Activated naive CD8-positive, alpha-beta T cell treated with anti-CD3 and anti-CD28 coated beads for 36 hours (primary cell): ENCODE results near the gene NOTCH1. TPM values are rescaled to one million over a fixed set of nuclear protein-coding genes. Genes with fewer than 3 reads are reported as not detected.
A peak's percentile ranks its signal among the peaks of the same experiment; 100 is the strongest.

Experiments used
- DNase-seq: peaks from one replicate; pipeline ENCODE4 v3.0.0; 2021
- H3K27ac Mint-ChIP-seq: one replicate; pipeline ENCODE4 v1.8.0; 2022; ENCODE audit warnings: mild to moderate bottlenecking, moderate library complexity, mixed read lengths
- H3K27me3 Mint-ChIP-seq: one replicate; pipeline ENCODE4 v1.8.0; 2022; ENCODE audit warnings: mild to moderate bottlenecking, mixed read lengths
- H3K36me3 Mint-ChIP-seq: one replicate; pipeline ENCODE4 v1.8.0; 2021; ENCODE audit warnings: mild to moderate bottlenecking, mixed read lengths
- H3K4me1 Mint-ChIP-seq: one replicate; pipeline ENCODE4 v1.8.0; 2021; ENCODE audit warnings: mixed read lengths
- H3K4me3 Mint-ChIP-seq: one replicate; pipeline ENCODE4 v1.8.0; 2022; ENCODE audit warnings: mild to moderate bottlenecking, moderate library complexity, mixed read lengths
- H3K9me3 Mint-ChIP-seq: one replicate; pipeline ENCODE4 v1.8.0; 2022; ENCODE audit warnings: mixed read lengths
- total RNA-seq, 2 experiments: library from RNA; stranded (reverse); gene quantifications; one replicate each; pipeline ENCODE4 v1.2.3, GENCODE V29; 2021

The NOTCH1 gene
- total RNA-seq, 2 experiments from 2014 or later = 48.2 to 51.6 TPM

DNA sequence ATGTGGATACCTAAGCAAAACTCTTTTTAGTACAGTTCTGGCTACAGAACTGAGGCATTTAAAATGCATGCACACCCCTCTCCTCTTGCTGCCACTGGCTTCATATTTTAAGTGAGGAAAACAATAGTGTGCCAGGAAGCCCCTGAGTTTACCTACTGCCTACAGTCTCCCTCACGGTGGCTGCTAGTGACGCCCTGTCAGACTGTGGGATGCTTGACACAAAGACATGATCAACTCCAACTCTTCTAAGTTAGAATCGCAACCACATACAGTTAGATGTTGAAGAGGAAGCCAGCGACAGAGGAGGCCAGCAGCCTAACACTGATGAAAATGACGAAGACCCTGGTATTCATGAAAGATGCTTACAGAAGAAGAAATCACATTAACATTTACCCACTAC lies 64.3 kb downstream of the NOTCH1 start:
- Mint-ChIP-seq H3K9me3 (no peaks in the 10 kb centered on the region), H3K27ac (peak overlapping the region; percentile 92), H3K27me3 (no peaks in the 10 kb centered on the region), H3K4me1 (peaks cover 31% of the 10 kb centered on the region), H3K36me3 (peaks cover 10% of the 10 kb centered on the region), H3K4me3 (peak overlapping the region; percentile 98)
- DNase-seq = no peak

- peaks cover 22% of the 10 kb centered on the region for H3K4me1 Mint-ChIP-seq
- peaks cover 10% of the 10 kb centered on the region for H3K36me3 Mint-ChIP-seq
- no peak for DNase-seq
- no peak overlapping the region for H3K4me3 Mint-ChIP-seq
- no peak overlapping the region for H3K27ac Mint-ChIP-seq
- no peaks in the 10 kb centered on the region for H3K9me3 Mint-ChIP-seq
- no peaks in the 10 kb centered on the region for H3K27me3 Mint-ChIP-seq
Observed at GRCh38 chr9:136476369-136477150, 69.3 kb downstream of the NOTCH1 start.

GRCh38 chr9:136474974-136475865 lies 70.6 kb downstream of the NOTCH1 start:
- peaks cover 10% of the 10 kb centered on the region for H3K36me3 Mint-ChIP-seq
- no peak overlapping the region for H3K27ac Mint-ChIP-seq
- H3K27me3 Mint-ChIP-seq = no peaks in the 10 kb centered on the region
- H3K4me1 Mint-ChIP-seq = peaks cover 13% of the 10 kb centered on the region
- H3K9me3 Mint-ChIP-seq = no peaks in the 10 kb centered on the region
- no peak for DNase-seq
- H3K4me3 Mint-ChIP-seq = no peak overlapping the region

- no peak overlapping the region for H3K4me3 Mint-ChIP-seq
- H3K4me1 Mint-ChIP-seq = peaks cover 7% of the 10 kb centered on the region
- H3K27ac Mint-ChIP-seq = no peak overlapping the region
- DNase-seq = no peak
- no peaks in the 10 kb centered on the region for H3K27me3 Mint-ChIP-seq
- H3K9me3 Mint-ChIP-seq = no peaks in the 10 kb centered on the region
- H3K36me3 Mint-ChIP-seq = peaks cover 10% of the 10 kb centered on the region
Observed at GRCh38 chr9:136474021-136474640, 71.7 kb downstream of the NOTCH1 start.

GRCh38 chr9:136473354-136473721 lies 72.5 kb downstream of the NOTCH1 start:
- H3K4me1 Mint-ChIP-seq = peaks cover 3% of the 10 kb centered on the region
- DNase-seq = no peak
- no peaks in the 10 kb centered on the region for H3K27me3 Mint-ChIP-seq
- no peak overlapping the region for H3K4me3 Mint-ChIP-seq
- H3K9me3 Mint-ChIP-seq = no peaks in the 10 kb centered on the region
- H3K36me3 Mint-ChIP-seq = peaks cover 8% of the 10 kb centered on the region
- no peak overlapping the region for H3K27ac Mint-ChIP-seq

GRCh38 chr9:136472640-136473353 lies 73.1 kb downstream of the NOTCH1 start:
- Mint-ChIP-seq H3K9me3 (no peaks in the 10 kb centered on the region), H3K4me3 (no peak overlapping the region), H3K36me3 (peaks cover 4% of the 10 kb centered on the region), H3K27me3 (no peaks in the 10 kb centered on the region), H3K27ac (no peak overlapping the region), H3K4me1 (peaks cover under 1% of the 10 kb centered on the region)
- no peak for DNase-seq

DNA sequence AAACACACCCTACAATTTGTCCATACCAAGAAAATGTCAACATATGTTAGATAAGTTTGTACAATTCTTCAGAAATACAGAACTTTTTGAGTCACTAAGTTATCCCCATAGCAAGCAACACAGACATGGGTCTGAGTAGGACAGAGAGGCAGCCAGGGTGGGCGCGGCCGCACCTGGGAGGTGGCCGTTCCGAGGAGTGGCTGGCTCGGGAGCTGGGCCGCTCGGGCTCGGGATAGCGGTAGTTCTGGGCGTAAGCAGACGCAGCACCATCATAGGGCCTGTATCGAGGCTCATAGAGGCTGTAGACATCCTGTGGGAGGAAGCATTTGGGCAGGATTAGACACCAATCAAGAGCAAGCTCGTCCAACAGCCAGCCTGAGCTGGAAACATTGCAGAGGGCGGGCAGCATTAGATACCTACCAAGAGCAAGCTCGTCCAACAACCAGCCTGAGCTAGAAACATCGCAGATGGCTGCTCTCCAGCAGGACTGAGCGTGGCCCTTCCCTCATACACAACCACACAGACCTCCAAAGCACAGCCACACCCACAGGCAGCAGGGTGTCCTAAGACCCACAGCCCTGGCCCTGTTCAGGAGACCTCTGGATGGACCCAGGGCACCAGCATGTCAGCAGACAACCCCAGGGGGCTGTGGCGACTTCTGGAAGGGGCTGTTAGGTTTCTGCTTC lies 73.9 kb downstream of the NOTCH1 start:
- no peak overlapping the region for H3K27ac Mint-ChIP-seq
- peaks cover 4% of the 10 kb centered on the region for H3K36me3 Mint-ChIP-seq
- no peaks in the 10 kb centered on the region for H3K4me1 Mint-ChIP-seq
- no peak overlapping the region for H3K4me3 Mint-ChIP-seq
- no peaks in the 10 kb centered on the region for H3K9me3 Mint-ChIP-seq
- H3K27me3 Mint-ChIP-seq = no peaks in the 10 kb centered on the region
- DNase-seq = no peak

- no peaks in the 10 kb centered on the region for H3K27me3 Mint-ChIP-seq
- peaks cover 4% of the 10 kb centered on the region for H3K36me3 Mint-ChIP-seq
- no peak overlapping the region for H3K27ac Mint-ChIP-seq
- no peaks in the 10 kb centered on the region for H3K9me3 Mint-ChIP-seq
- no peaks in the 10 kb centered on the region for H3K4me1 Mint-ChIP-seq
- no peak overlapping the region for H3K4me3 Mint-ChIP-seq
- DNase-seq = no peak
Observed at GRCh38 chr9:136470792-136471469, 74.9 kb downstream of the NOTCH1 start.

- peaks cover 6% of the 10 kb centered on the region for H3K36me3 Mint-ChIP-seq
- no peaks in the 10 kb centered on the region for H3K27me3 Mint-ChIP-seq
- no peaks in the 10 kb centered on the region for H3K9me3 Mint-ChIP-seq
- no peak overlapping the region for H3K27ac Mint-ChIP-seq
- H3K4me3 Mint-ChIP-seq = no peak overlapping the region
- no peak for DNase-seq
- no peaks in the 10 kb centered on the region for H3K4me1 Mint-ChIP-seq
Observed at GRCh38 chr9:136470356-136470755, 75.5 kb downstream of the NOTCH1 start.

DNA sequence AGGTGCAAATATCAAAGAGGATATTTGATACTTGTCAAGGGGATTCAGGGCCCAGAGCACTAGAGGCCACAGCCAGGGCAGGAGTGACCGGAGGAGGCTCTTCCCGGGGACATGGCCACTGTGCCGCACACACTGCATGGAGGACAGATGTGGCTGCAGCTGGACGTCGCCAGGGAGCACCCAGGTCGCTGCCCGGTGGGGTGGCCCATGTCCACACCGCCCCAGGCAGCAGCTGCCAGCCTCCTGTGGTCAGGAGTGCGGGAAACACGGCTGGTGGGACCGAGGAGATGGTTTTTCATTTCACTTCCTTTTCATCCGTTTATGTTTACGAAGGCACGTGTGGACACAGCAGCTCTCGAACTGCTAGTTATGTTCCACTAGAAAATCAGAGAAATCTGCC lies 78.1 kb downstream of the NOTCH1 start:
- no peaks in the 10 kb centered on the region for H3K4me1 Mint-ChIP-seq
- H3K27ac Mint-ChIP-seq = no peak overlapping the region
- H3K4me3 Mint-ChIP-seq = no peak overlapping the region
- H3K36me3 Mint-ChIP-seq = peaks cover 11% of the 10 kb centered on the region
- H3K27me3 Mint-ChIP-seq = no peaks in the 10 kb centered on the region
- no peak for DNase-seq
- no peaks in the 10 kb centered on the region for H3K9me3 Mint-ChIP-seq

DNA sequence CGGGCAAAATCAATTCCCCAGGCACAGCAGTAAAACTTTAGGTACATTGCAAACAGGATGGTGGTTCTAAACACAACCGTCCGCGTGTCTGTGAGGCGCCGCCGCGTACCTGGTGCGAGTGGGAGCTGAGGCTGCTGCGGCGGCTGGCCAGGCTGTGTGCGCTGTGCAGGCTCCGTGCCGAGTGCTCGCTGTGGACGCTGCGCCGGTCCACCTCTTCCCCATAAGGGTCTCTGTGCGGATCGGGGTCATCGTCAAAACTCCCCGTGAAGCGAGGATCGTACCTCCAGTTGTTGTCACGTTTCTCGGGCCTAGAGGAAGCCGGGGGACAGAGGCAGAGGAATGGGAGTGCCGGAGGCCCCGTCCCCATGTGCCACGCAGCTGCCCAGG lies 79.7 kb downstream of the NOTCH1 start:
- no peak overlapping the region for H3K27ac Mint-ChIP-seq
- H3K27me3 Mint-ChIP-seq = no peaks in the 10 kb centered on the region
- H3K4me3 Mint-ChIP-seq = no peak overlapping the region
- H3K36me3 Mint-ChIP-seq = peaks cover 16% of the 10 kb centered on the region
- DNase-seq = no peak
- H3K9me3 Mint-ChIP-seq = no peaks in the 10 kb centered on the region
- no peaks in the 10 kb centered on the region for H3K4me1 Mint-ChIP-seq

DNA sequence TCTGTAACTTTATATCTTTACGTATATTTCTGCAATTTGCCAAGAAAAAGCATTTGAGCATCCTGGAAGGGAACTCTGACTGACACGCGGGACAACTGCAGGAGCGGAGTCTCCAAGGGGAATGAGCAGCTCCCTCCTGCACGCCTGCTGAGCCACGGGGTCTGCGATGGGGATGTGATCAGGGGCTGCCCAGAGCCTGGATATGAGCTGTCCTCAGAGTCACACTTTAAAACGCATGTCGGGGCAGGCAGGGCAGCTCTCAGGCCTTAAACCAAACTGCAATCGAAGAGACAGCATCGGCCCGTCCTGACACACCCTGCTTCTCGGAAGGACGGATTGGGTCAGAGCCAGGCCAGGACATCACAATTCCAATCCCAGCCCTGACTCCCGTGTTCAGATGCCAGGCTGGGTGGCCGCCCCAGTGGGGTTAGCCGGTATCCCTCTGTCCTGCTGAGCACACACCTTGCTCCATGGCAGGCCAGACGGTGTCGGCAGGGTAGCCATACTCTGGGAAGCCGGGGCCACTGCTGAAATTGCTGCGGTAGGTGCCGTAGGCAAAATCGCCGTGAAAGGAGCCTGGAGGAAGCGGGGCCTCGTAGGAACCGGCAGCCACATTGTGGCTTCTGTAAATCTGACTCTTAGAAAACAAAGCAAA lies 80.2 kb downstream of the NOTCH1 start:
- H3K4me3 Mint-ChIP-seq = no peak overlapping the region
- peaks cover 16% of the 10 kb centered on the region for H3K36me3 Mint-ChIP-seq
- no peaks in the 10 kb centered on the region for H3K9me3 Mint-ChIP-seq
- H3K27ac Mint-ChIP-seq = no peak overlapping the region
- H3K4me1 Mint-ChIP-seq = no peaks in the 10 kb centered on the region
- no peaks in the 10 kb centered on the region for H3K27me3 Mint-ChIP-seq
- DNase-seq = no peak

DNA sequence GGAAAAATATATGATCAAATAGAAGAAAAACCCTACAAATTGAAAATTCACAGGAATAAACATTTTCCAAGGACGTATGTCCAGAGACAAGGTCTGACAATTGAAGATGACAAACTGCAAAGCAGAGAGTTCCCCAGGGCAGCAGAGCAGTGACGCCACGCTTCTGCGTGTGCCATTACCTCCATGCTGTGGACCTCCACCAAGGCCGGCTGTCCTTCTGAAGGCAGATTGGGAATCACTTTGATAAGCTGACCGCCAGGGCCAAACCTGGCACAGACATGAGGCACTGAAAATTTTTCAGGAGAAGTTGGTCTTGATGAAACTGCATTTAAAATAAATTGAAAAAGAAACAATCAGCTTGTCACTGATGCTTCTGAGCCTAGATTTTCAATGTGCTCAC lies 81.6 kb downstream of the NOTCH1 start:
- Mint-ChIP-seq H3K36me3 (peaks cover 24% of the 10 kb centered on the region), H3K4me3 (no peak overlapping the region), H3K9me3 (no peaks in the 10 kb centered on the region), H3K27ac (no peak overlapping the region), H3K4me1 (no peaks in the 10 kb centered on the region), H3K27me3 (no peaks in the 10 kb centered on the region)
- no peak for DNase-seq
